Bronchial epithelial cell (primary cell): ENCODE measurements around the gene OLFM4. TPM values are rescaled to one million over a fixed set of nuclear protein-coding genes. Genes with fewer than 3 reads are reported as not detected.
"Not testable (repeated sequence)": the region's sequence is repeated elsewhere in the genome, so short reads cannot be mapped to it uniquely, and the experiment has no call there.

ENCODE experiments used
- DNase-seq: peaks from one replicate; pipeline ENCODE4 v3.0.0-alpha.2; 2010; ENCODE audit warnings: low read depth
- FAIRE-seq: peaks from 2 replicates; lab custom pipeline; 2011; peaks lifted over from hg19 to GRCh38; lab: Jason Lieb, UNC
- H3K27me3 ChIP-seq: 2 replicates; pipeline ENCODE4 v1.5.1; 2011; ENCODE audit warnings: low read length; ENCODE audit not compliant: control insufficient read depth, insufficient read depth
- H3K36me3 ChIP-seq: 2 replicates; pipeline ENCODE4 v1.5.1; 2011; ENCODE audit warnings: low read length; ENCODE audit not compliant: control insufficient read depth, insufficient read depth
- H3K4me3 ChIP-seq: 2 replicates; pipeline ENCODE4 v1.5.1; 2011; ENCODE audit warnings: mild to moderate bottlenecking, low read depth, low read length, control low read depth
- CTCF ChIP-seq: IDR thresholded peaks from 2 replicates; pipeline ENCODE4 v1.5.1; 2011; ENCODE audit warnings: mild to moderate bottlenecking, moderate library complexity, low read length, control low read depth, inconsistent platforms; ENCODE audit not compliant: insufficient read depth, severe bottlenecking
- total RNA-seq: library from RNA; depleted of rRNA; stranded (reverse); fragments of >200 nt; gene quantifications from 2 replicates; pipeline ENCODE4 v1.2.1, GENCODE V29; 2014

OLFM4 gene
- total RNA-seq, 1 donor from 2014 or later, result not detected

- FAIRE-seq (no peak), DNase-seq (no peak)
- Histone ChIP-seq H3K27me3 (peaks cover 3% of the 10 kb centered on the region), H3K36me3 (no peaks in the 10 kb centered on the region), H3K4me3 (no peak overlapping the region)
- no peak for TF ChIP-seq CTCF
Observed at GRCh38 chr13:53007872-53008271, 20.7 kb upstream of the OLFM4 start.

- DNase-seq, result peak; percentile 88
- no peaks in the 10 kb centered on the region for H3K36me3 ChIP-seq
- H3K27me3 ChIP-seq, result peaks cover 4% of the 10 kb centered on the region
- no peak for TF ChIP-seq CTCF
- no peak overlapping the region for H3K4me3 ChIP-seq
- peak; percentile 93 for FAIRE-seq
Observed at GRCh38 chr13:53010374-53011105, 18.1 kb upstream of the OLFM4 start.

- no peaks in the 10 kb centered on the region for H3K36me3 ChIP-seq
- no peak overlapping the region for H3K4me3 ChIP-seq
- no peak for DNase-seq
- no peak for TF ChIP-seq CTCF
- H3K27me3 ChIP-seq, result peaks cover 4% of the 10 kb centered on the region
- no peak for FAIRE-seq
Observed at GRCh38 chr13:53012707-53013106, 15.9 kb upstream of the OLFM4 start.

GRCh38 chr13:53013113-53013512 lies 15.5 kb upstream of the OLFM4 start:
- Histone ChIP-seq H3K4me3 (no peak overlapping the region), H3K36me3 (no peaks in the 10 kb centered on the region), H3K27me3 (peaks cover 4% of the 10 kb centered on the region)
- DNase-seq (no peak), FAIRE-seq (no peak)
- TF ChIP-seq CTCF, result no peak

GRCh38 chr13:53014018-53014417 lies 14.6 kb upstream of the OLFM4 start:
- not testable (repeated sequence) for FAIRE-seq

GRCh38 chr13:53014495-53015443 lies 13.8 kb upstream of the OLFM4 start:
- no peaks in the 10 kb centered on the region for H3K36me3 ChIP-seq
- DNase-seq (no peak), FAIRE-seq (peak; percentile 23)
- H3K27me3 ChIP-seq, result peaks cover 4% of the 10 kb centered on the region
- no peak overlapping the region for H3K4me3 ChIP-seq
- no peak for TF ChIP-seq CTCF

More at GRCh38 chr13:53014018-53014417, 14.6 kb upstream of the OLFM4 start:
- not testable (repeated sequence) for DNase-seq, H3K27me3 ChIP-seq, H3K36me3 ChIP-seq, H3K4me3 ChIP-seq
